Esophagus squamous epithelium (tissue), 5 donors: ENCODE data around the gene TTC8. TPM values are rescaled to one million over a fixed set of nuclear protein-coding genes. Genes with fewer than 3 reads are reported as not detected.

Experiments
- DNase-seq: peaks from one replicate; lab custom pipeline; 2025; lab: John Stamatoyannopoulos, UW
- H3K27ac ChIP-seq, 4 donors: fragments of 200-600 bp; sonication (generic); one replicate each; pipeline ENCODE4 v1.5.1; 2016 to 2019; ENCODE audit warnings: mild to moderate bottlenecking in 1 of 4
- H3K27me3 ChIP-seq, 4 donors: fragments of 200-600 bp; sonication (generic); 1 replicate in 3 of 4; 2 replicates in 1 of 4; pipeline versions ENCODE4 v1.5.1 to v1.6.0; 2017 to 2021; ENCODE audit warnings: antibody characterized with exemption in 1 of 4
- H3K36me3 ChIP-seq, 3 donors: fragments of 200-600 bp; sonication (generic); one replicate each; pipeline ENCODE4 v1.5.1; 2016 to 2019
- H3K4me1 ChIP-seq, 3 donors: fragments of 200-600 bp; sonication (generic); one replicate each; pipeline ENCODE4 v1.5.1; 2017 to 2019
- H3K4me3 ChIP-seq, 4 donors: fragments of 200-600 bp; sonication (generic); 1 replicate in 3 of 4; 2 replicates in 1 of 4; pipeline ENCODE4 v1.5.1; 2016 to 2019; ENCODE audit warnings: mild to moderate bottlenecking in 2 of 4, moderate library complexity in 1 of 4
- H3K9me3 ChIP-seq, 3 donors: fragments of 200-600 bp; sonication (generic); one replicate each; pipeline ENCODE4 v1.5.1; 2016 to 2019
- CTCF ChIP-seq, 6 experiments: fragments of 450-650 bp in 4 of 6; fragments of 200-600 bp in 2 of 6; sonication (generic) in 2 of 6; IDR thresholded peaks; one replicate each; pipeline ENCODE4 v1.5.1; 2016 to 2019; ENCODE audit warnings: antibody characterized with exemption in 6 of 6, mild to moderate bottlenecking in 4 of 6, moderate library complexity in 4 of 6
- POLR2A ChIP-seq, 4 donors: fragments of 450-650 bp; IDR thresholded peaks; one replicate each; pipeline ENCODE4 v1.6.1; 2017; ENCODE audit warnings: antibody characterized with exemption in 4 of 4, mild to moderate bottlenecking in 4 of 4, moderate library complexity in 3 of 4
- WGBS, 2 donors: methylation state at CpG; one replicate each; pipeline ENCODE4 v1.1.5; 2018; 5-methylcytosine and 5-hydroxymethylcytosine counted together
- intact Hi-C: fragments of 100-400 bp; cut with DNase I; formaldehyde crosslinking; loops from one replicate; pipeline ENCODE4 v1.15.0; 2022
- total RNA-seq, 4 donors: library from RNA; depleted of rRNA; stranded (reverse); fragments of >200 nt; gene quantifications; one replicate each; pipeline ENCODE4 v1.1.0, GENCODE V29; 2016
- donor health status: DM: yes; HTN: yes; CAD: no.

TTC8 gene
- total RNA-seq, 4 donors from 2014 or later, result 13.0 to 17.2 (median 15.8) TPM

- TF ChIP-seq CTCF (IDR thresholded peaks at IDR 0.05) (no peak), POLR2A (IDR thresholded peaks at IDR 0.05) (no peak)
- H3K4me3 ChIP-seq, result peak overlapping the region; percentile 53 to 80 (median 72)
- no peaks in the 10 kb centered on the region for H3K9me3 ChIP-seq
- intact Hi-C loops, result no loop called here
- 57 to 63% methylated on average over 11 to 12 of the region's 13 CpGs for WGBS, 2 donors
- H3K27ac ChIP-seq, result peak overlapping the region; percentile 63 to 88 (median 74)
- peaks cover 4 to 18% (median 5%) of the 10 kb centered on the region in 3 donors for H3K4me1 ChIP-seq
- peaks cover 0 to 3% (median 0%) of the 10 kb centered on the region in 4 donors for H3K27me3 ChIP-seq
- no peaks in the 10 kb centered on the region for H3K36me3 ChIP-seq
- DNase-seq, result no peak
These were observed 31.2 kb upstream of the TTC8 start for GRCh38 chr14:88793259-88793625.

GRCh38 chr14:88798156-88798555 lies 26.3 kb upstream of the TTC8 start:
- Histone ChIP-seq H3K9me3 (no peaks in the 10 kb centered on the region), H3K4me1 (peaks cover 0 to 5% (median 4%) of the 10 kb centered on the region in 3 donors), H3K27ac (no peak overlapping the region), H3K27me3 (no peaks in the 10 kb centered on the region), H3K4me3 (no peak overlapping the region), H3K36me3 (no peaks in the 10 kb centered on the region)
- TF ChIP-seq POLR2A (IDR thresholded peaks at IDR 0.05), result no peak
- TF ChIP-seq CTCF (IDR thresholded peaks at IDR 0.05), result no peak
- DNase-seq, result no peak
- intact Hi-C loops, result no loop called here
- WGBS, 2 donors, result 37 to 69% methylated on average over 2 to 4 of the region's 4 CpGs

GRCh38 chr14:88799522-88799921 lies 24.9 kb upstream of the TTC8 start:
- H3K4me1 ChIP-seq, result no peaks in the 10 kb centered on the region
- 62 to 66% methylated on average over 5 of the region's 5 CpGs for WGBS, 2 donors
- TF ChIP-seq POLR2A (IDR thresholded peaks at IDR 0.05) (no peak), CTCF (IDR thresholded peaks at IDR 0.05) (no peak)

GRCh38 chr14:88802596-88802995 lies 21.9 kb upstream of the TTC8 start:
- H3K9me3 ChIP-seq, result no peaks in the 10 kb centered on the region
- H3K4me1 ChIP-seq, result no peaks in the 10 kb centered on the region
- H3K36me3 ChIP-seq, result no peaks in the 10 kb centered on the region
- TF ChIP-seq CTCF (IDR thresholded peaks at IDR 0.05) (no peak), POLR2A (IDR thresholded peaks at IDR 0.05) (no peak)
- no peaks in the 10 kb centered on the region for H3K27me3 ChIP-seq
- no peak overlapping the region for H3K4me3 ChIP-seq
- no peak for DNase-seq
- H3K27ac ChIP-seq, result no peak overlapping the region
- intact Hi-C loops, result no loop called here
- WGBS, 2 donors, result 86 to 88% methylated on average over 5 to 6 of the region's 6 CpGs

More at GRCh38 chr14:88799522-88799921, 24.9 kb upstream of the TTC8 start:
- Histone ChIP-seq H3K36me3 (no peaks in the 10 kb centered on the region), H3K9me3 (no peaks in the 10 kb centered on the region), H3K27ac (no peak overlapping the region), H3K27me3 (no peaks in the 10 kb centered on the region), H3K4me3 (no peak overlapping the region)
- no peak for DNase-seq
- intact Hi-C loops, result no loop called here

GRCh38 chr14:88804035-88804434 lies 20.4 kb upstream of the TTC8 start:
- Histone ChIP-seq H3K27ac (no peak overlapping the region), H3K36me3 (no peaks in the 10 kb centered on the region), H3K9me3 (peaks cover 0 to 5% (median 0%) of the 10 kb centered on the region in 3 donors), H3K27me3 (no peaks in the 10 kb centered on the region), H3K4me3 (no peak overlapping the region), H3K4me1 (no peaks in the 10 kb centered on the region)
- intact Hi-C loops, result no loop called here
- TF ChIP-seq CTCF (IDR thresholded peaks at IDR 0.05), result no peak
- TF ChIP-seq POLR2A (IDR thresholded peaks at IDR 0.05), result no peak
- DNase-seq, result no peak
- WGBS, 2 donors, result 44 to 48% methylated on average over 2 of the region's 2 CpGs
